Mammary epithelial cell (primary cell): Measurements from ENCODE around the gene ASXL2.

Source experiments
- CTCF ChIP-seq, 2 donors: IDR thresholded peaks in 1 of 2; conservative IDR thresholded peaks in 1 of 2; 2 replicates each; pipeline ENCODE4 v1.5.1; 2011 to 2012; ENCODE audit warnings: inconsistent platforms in 2 of 2, low read length in 2 of 2, mild to moderate bottlenecking in 2 of 2, control low read depth in 1 of 2, low read depth in 1 of 2; ENCODE audit not compliant: insufficient read depth in 1 of 2; ENCODE audit errors: extremely low read depth in 1 of 2
- EZH2 ChIP-seq: IDR thresholded peaks from 2 replicates; pipeline ENCODE4 v1.6.1; 2012; ENCODE audit warnings: low read length, inconsistent platforms, borderline replicate concordance

GRCh38 chr2:25817630-25818029 is 60.7 kb downstream of the ASXL2 start:
- TF ChIP-seq EZH2 (no peak), CTCF (conservative IDR thresholded peaks at IDR 0.05 in 1 of 2, IDR thresholded peaks at IDR 0.05 in 1 of 2; ENCODE audit: extremely low read depth in 1 of 2, insufficient read depth in 1 of 2, low read depth in 1 of 2, low read length in 2 of 2) (no peak)
